NCI-H510A treated with DMSO at 0.1 percent for 48 hours (cell line): ENCODE results near the gene KRTAP6-3.

ENCODE experiments used
- DNase-seq: peaks from one replicate; lab custom pipeline; 2025; lab: John Stamatoyannopoulos, UW

The KRTAP6-3 gene

GRCh38 chr21:30625449-30626165 is 33.4 kb downstream of the KRTAP6-3 start:
- DNase-seq = no peak

- DNase-seq = no peak
Observed at GRCh38 chr21:30628109-30628508, 35.9 kb downstream of the KRTAP6-3 start.

GRCh38 chr21:30629200-30629599 is 37.0 kb downstream of the KRTAP6-3 start:
- DNase-seq = no peak

- DNase-seq = no peak
Observed at GRCh38 chr21:30634906-30635305, 42.7 kb downstream of the KRTAP6-3 start, which contains the start of gene KRTAP20-2. Gene KRTAP20-2, plus strand, starts transcription at chr21:30635206. Its CDS starts 58 bp downstream, at chr21:30635264.

GRCh38 chr21:30638686-30639085 is 46.4 kb downstream of the KRTAP6-3 start:
- no peak for DNase-seq

DNA sequence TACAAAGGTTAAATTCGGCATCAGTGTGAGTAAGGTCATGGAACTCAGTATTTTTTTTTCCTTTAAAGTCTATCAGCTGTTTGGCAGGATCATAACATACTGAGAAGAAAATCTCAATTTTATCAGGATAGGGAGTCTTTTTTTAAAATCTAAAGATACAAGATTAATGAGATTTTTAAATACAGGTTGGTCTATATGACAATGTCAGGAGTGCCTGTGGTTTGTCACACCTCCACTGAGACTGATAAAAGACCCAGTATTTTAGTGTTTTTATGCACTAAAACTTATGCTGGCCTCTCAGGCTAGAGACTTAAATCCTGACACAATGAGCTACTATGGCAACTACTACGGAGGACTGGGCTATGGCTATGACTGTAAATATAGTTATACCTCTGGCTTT is 50.3 kb downstream of the KRTAP6-3 start, which contains the start of gene KRTAP20-3:
TSS of gene KRTAP20-3 (plus strand) at position 301 of the 400 bp plus-strand sequence.
- no peak for DNase-seq
